ENCODE data around the gene PGLYRP4.

PGLYRP4 gene

DNA sequence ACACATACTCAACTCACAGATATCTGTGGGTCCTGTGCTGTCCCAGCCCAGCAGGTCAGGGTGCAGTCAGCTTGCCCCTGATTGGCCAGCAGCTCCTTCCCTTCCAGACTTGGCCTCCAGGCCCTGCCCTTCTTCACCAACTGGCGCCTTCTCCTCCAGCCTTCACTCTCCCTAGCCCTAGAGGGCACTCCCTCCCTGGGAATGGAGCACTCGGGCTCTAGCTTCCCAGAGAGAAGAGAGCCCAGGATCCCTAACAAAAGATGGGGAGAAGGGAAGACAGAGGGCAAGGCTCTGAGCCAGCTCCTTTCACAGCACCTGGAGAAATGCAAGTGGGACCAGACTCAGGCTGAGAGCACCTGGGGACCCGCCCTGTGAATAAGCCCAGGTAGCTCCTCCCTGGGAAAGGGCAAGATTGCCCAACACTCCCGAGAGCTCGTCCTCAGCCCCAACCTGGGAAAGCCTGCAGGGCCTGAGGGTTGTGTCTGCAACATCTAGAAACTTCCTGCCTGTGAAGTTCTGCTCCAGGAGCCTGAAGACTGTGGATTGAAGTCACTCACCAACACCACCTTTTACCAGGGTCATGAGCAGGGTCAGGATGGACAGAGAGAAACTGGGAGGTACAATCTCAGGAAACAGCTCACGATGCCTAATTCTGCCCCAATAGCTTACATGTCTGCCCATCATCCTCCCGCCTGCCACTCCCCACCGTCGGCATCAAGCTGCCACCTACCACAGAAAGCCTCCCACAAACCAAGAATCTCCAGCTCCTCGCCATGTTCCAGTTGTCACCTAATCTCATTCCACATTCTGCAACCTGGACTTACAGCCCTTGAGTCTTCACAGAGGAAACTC lies at the start of gene PGLYRP4:
PGLYRP4 (minus strand) TSS at position 331 of the 852 bp plus-strand sequence. CDS start 909 bp downstream, outside the sequence.
- no peak for DNase-seq

DNA sequence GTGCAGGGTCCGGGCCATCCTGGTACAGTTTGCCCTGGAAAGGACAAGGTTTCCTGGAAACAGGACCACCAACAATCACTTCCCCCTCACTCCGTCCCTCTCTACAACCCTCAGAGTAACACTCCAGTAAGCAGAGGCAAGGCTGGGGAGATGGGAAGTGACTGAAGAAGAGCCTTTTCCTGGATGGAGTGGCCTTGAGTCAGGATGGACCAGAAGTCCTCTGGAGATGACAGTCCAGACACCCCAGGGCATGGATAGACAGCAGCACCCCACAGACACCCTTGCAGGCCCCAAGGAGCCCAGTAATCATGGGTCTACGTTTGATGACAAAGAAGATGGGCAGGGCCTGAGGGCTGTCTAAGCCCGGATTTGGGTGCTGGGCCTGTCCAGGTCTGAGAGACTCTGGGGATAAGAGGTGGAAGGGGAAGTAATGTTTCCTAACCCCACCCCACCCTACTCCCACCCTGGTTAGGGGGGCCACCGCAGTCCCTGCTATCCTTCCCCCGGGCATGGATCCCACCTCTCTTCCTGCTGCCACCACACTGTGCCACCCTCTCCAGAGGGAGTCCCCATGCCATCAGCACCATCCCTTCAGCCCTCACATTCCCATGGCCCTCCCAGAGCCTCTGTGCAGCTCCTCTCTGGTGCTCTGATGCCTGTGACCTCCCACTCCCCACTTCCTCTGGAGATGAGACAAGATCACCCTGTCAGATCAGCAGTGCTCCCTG lies 49.4 kb upstream of the PGLYRP4 start:
- DNase-seq: no peak

DNA sequence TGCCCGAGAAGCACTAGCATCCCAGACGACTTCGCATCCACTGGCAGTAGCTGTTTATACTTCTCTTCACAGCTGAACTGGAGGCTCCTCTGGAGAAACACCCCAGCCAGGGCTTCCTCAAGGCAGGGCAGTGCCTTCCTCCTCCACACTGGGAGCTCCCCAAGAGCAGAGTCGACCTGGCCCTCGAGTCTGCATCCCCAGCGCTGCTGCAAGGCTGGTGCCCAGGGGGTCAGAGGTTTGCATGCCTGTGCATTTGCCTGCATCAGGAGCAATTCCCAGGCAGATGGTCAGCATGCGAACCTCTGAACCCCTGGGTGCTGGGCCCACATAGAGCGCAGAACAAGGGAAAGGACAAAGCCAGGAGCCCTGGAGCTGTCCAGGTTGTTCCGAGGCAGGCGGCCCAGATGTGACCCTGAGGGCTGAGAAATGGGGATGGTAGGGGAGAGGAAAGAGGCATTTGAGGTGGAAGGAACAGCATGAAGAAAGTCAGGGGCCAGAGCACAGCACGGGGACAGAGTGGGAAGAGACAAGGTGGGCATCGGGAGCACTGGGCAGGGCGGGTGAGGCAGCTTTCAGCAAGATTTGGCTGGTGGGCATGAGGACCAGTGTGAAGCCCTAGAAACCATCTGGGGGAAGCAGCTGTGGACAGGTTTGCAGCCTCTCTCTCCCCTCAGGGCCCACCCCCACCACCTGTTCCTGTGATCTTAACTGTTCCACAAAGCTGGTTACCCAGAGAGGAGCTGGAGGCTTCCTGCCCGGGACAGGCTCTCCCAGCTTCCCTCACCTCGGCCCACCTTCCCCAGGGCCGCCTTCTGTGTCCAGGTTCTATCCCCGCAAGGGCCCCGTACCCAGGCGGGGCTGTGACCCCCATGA lies 48.6 kb upstream of the PGLYRP4 start:
- no peak for DNase-seq

- no peak for DNase-seq
Measured at GRCh38 chr1:153396461-153396860, 47.8 kb upstream of the PGLYRP4 start.

GRCh38 chr1:153395776-153396175 lies 47.1 kb upstream of the PGLYRP4 start:
- DNase-seq: no peak

DNA sequence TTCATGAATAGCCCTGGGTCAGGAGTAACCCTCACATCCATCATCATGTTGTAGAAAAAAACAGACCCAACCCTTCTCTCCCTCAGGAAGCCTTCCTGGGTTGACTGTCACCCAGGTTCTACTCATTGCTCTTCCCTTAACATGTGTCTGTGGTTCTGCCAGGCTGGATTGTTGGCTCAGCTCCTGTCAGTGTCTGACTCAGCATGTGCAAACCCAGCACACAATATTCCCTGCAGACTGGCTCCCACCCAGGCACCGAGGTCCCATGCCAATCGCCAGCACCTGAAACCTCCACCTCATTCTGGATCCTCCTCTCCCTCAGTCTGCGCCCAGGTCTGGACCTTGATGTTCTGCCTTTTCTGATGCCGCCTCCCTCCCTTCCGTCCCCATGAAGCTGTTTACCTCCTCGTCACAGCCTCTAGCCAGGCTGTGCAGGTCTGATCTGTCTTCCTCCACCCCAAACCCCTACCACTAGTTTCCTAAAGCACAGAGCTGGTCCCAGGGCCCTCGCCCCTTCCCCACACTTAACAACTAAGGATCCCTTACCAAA lies 46.6 kb upstream of the PGLYRP4 start:
- no peak for DNase-seq

DNA sequence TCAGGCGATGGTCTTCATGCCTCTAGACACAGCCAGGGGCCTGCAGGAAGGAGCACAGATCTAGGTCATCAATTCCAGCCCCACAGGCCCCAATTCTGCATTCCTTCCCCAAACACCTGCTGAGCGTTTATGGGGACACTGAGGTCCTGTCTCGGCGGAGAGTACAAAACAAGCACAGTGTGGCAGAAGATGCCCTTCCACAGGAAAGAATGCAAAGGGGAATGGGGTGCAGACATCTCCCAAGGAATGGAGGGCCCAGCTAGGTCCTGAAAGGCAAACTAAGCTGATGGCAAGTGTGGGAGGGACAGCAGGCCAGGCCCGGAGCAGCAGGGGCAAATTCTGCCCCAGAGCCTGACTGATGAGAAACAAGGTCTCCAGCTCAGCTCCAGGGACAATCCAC lies 45.8 kb upstream of the PGLYRP4 start:
- DNase-seq: no peak

- DNase-seq: no peak
Measured at GRCh38 chr1:153393926-153394325, 45.3 kb upstream of the PGLYRP4 start.

DNA sequence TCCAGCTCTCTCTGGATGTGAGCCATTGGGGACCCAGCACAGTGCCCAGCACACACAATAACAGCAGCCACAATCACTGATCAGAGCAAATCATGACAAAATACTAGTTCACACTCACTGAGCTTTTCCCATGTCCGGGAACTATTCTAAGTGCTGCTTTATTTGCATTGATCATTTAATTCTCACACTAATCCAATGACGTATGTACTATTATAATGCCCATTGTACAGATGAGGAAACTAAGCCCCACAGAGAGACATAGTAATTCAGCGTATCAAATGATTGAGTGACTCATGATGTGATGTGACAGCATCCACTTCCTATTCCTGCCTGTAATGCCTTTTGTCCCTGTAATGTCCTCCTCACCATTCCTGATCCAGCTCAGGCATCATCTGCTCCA lies 44.2 kb upstream of the PGLYRP4 start:
- no peak for DNase-seq

DNA sequence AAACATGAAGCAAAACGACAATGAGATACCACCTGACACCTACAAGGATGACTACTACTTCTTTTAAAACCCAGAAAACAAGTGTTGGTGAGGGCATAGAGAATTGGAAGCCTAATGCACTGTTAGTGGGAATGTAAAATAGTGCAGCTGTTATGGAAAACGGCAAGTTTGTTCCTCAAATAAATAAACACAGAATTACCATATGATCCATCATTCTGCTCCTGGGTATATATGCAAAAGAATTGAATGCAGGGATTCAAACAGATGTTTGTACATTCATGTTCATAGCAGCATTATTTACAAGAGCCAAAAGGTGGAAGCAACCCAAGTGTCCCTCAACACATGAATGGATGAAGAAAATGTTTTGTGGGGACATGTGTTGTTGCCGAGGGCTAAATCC lies 43.6 kb upstream of the PGLYRP4 start:
- DNase-seq: no peak

DNA sequence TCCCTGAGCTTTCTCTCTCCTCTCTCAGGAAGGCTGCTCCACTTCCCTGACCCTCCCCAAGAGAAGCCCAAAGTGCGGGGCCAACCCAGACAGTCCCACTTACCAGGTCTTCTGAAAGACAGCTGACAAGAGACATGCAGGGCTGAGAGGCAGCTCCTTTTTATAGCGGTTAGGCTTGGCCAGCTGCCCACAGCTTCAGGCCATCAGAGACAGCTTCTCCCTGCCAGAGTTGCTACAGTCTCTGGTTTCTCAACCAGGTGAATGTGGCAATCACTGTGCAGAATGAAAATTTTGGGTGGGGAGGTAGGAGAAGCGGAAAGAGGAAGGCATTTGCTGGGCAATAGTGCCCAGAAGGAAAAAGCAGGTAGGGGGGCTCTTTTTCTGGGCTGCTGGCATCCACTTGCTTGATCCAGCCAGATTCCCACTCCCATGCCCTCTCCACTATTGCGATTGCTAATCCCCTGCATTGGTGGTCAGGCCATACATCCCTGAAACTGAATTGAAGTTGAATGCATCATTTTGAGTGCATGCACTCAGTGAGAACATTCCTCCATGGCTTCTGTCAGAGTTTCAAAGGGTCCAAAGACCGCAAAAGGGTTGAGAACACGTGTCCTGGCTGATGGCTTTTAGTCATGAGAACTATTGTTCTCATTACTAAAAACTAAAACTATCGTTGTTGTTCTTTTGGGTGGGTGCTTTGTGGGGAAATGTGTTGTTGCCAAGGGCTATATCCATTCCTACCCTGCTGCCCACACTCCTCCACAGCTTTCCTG lies 42.5 kb upstream of the PGLYRP4 start, which contains the start of gene S100A8:
S100A8 (minus strand) TSS at position 136 of the 773 bp plus-strand sequence. CDS start 538 bp downstream, outside the sequence.
- DNase-seq: no peak

DNA sequence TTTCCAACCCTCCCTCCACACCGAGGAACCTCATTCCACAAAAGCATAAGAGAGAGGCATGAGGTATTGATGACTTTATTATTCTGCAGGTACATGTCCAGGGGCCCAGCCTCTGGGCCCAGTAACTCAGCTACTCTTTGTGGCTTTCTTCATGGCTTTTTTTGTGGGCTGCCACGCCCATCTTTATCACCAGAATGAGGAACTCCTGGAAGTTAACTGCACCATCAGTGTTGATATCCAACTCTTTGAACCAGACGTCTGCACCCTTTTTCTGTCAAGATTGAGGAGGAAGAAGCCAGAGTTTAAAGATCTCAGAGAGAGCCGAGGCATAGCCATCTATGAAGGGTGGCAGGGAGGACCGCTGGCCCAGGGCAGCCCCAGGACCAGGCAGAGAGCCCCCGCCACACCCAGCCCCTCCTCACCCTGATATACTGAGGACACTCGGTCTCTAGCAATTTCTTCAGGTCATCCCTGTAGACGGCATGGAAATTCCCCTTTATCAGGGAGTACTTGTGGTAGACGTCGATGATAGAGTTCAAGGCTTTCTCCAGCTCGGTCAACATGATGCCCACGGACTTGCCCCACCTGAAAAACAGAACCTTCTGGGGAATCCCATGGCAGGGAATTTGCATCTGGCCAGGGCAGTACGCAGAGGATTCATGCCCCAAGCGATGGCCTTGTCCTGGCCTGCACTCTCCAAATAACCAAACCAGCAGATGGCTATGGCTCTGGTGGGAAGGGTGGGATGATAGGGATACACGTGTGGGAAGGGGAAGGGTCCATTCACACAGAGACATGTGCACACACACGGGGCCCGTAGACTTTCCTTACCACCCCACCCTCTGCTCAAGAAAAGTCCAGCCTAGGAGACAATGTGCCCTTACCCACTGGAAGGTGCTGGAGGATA lies 41.6 kb upstream of the PGLYRP4 start:
- DNase-seq: no peak

DNA sequence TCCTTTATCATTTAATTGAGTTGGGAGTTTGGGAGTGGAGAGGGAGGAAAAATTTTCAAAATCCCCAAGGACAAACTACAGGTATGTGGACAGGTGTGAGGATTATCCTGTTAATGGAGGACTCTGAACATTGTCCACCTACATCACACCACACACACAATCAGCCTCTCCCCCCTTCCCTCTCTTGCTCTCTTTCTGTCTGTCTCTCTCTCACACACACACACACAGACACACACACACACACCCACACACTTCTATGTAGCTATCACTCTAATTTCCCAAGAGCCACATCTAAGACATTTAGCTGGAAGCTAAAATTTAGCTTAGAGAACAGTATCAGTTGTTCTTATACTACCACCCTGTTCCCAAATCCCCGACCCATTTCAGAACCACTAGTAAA lies 40.8 kb upstream of the PGLYRP4 start:
- DNase-seq: no peak

GRCh38 chr1:153387785-153388184 lies 39.1 kb upstream of the PGLYRP4 start:
- DNase-seq: no peak

DNA sequence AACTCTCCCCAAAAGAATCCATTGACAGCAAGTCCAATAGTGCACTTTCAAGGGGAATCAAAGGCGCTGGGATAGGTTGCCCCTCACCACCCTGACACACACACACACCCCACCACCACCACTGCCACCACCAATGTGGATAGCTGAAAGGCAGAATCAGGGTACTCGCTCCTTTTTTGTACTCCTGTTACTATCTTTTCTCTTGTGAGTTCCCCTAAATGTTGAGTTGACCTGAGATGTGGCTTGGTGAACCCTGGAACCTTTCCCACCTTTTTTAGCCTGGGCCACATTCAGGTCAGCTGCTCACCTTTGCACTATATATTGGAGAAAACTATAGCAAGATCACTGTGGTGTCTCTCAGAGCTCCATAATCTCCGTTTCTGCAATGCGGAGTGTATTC lies 38.4 kb upstream of the PGLYRP4 start:
- no peak for DNase-seq

DNA sequence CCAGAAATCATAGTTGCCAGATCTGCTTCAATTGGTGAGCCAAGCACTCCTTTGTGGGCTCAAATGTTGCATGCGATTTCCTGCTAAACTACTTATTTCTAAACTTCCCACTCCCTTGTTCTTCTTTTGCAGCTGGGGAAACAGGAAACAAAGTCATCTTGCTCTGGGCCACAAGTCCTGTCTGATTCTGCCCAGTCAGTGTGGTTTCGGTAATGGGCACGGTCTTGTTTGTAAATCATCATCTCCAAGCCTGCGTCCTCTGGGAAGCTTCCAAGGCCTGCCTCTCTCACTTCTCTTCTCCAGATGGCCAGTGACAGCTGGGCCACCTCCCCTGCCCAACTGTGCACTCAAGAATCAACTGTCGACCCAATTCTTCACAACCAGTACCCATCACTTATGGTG lies 37.9 kb upstream of the PGLYRP4 start:
- DNase-seq: no peak

- no peak for DNase-seq
Measured at GRCh38 chr1:153384958-153385580, 36.4 kb upstream of the PGLYRP4 start.

DNA sequence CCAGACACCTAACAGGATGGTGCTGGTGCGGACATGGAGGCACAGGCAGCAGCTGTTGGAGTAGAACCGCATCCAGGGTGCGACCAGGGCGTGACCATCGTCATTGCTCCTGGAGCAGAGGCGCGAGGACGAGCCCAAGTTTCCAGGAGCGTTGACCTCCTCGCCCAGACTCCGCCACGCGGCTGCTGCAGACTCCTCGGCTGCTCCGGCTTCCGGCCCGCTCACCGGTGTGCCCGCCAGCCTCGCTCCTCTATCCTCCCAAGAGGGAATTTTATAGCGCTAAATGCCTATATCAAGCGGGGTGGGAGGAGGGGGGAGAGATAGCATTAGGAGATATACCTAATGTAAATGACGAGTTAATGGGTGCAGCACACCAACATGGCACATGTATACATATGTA lies 32.1 kb upstream of the PGLYRP4 start:
- no peak for DNase-seq

GRCh38 chr1:153379591-153379990 lies 30.9 kb upstream of the PGLYRP4 start:
- DNase-seq: no peak

DNA sequence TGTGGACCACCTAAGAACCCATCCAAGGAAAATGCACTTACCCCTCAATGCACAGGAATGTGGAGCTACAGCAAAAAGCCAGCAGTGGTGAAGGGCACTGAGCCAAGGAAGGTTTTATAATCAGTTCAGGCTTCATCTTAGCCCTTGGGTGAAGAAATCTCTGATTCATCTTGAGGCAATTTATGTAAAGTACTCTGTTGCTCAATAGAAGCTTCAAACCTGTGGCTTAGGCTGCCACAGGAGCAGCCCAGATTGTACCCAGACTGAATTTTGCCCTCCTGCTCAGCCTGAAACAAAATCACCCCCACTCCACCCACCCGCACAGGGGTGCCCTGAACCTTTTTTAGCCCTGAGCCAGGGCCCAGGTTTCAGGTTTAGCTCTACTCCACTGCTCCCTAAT lies 26.9 kb upstream of the PGLYRP4 start, which contains the start of gene S100A12:
S100A12 (minus strand) TSS at position 111 of the 400 bp plus-strand sequence. CDS start 1,029 bp downstream, outside the sequence.
- no peak for DNase-seq

Data from amniotic stem cell (primary cell).